Cardiac fibroblast (primary cell): ENCODE measurements around the gene SYNDIG1.
A peak's percentile ranks its signal among the peaks of the same experiment; 100 is the strongest.

Source experiments
- DNase-seq, 2 donors: peaks; one replicate each; pipeline versions ENCODE4 v3.0.0 to v3.0.0-alpha.2; 2010; ENCODE audit warnings: low read depth in 2 of 2
- H3K4me3 ChIP-seq, 2 donors: replicated peaks in 1 of 2; 1 replicate in 1 of 2; 2 replicates in 1 of 2; pipeline ENCODE4 v1.5.1; 2011; ENCODE audit warnings: low read depth in 2 of 2, low read length in 2 of 2, mild to moderate bottlenecking in 2 of 2, moderate library complexity in 1 of 2
- TF ChIP-seq, protein P1 (sequence below): IDR thresholded peaks from one replicate; pipeline ENCODE4 v1.5.1; 2011; ENCODE audit warnings: low read depth, mild to moderate bottlenecking, low read length, inconsistent platforms

SYNDIG1 gene

DNA sequence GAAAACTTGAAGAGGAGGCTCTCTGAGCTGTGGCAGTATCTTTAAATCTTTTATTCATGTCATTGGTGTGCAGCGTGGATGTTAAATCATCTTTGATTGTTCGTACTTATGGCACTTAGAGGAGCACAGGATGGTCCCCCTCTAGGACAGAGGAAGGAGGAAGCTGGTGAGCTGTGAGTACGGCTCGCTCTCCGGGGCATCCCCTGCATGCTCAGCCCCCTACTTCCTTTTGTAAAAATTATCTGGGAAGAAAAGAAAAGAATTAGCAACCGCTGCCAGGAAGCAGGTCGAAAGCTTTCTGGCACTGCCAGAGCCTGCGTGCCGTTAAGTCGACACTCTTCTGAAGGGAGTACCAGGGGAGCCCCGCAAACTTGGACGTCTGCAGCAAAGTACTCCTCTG is 158.5 kb downstream of the SYNDIG1 start:
- TF ChIP-seq, protein P1, sequence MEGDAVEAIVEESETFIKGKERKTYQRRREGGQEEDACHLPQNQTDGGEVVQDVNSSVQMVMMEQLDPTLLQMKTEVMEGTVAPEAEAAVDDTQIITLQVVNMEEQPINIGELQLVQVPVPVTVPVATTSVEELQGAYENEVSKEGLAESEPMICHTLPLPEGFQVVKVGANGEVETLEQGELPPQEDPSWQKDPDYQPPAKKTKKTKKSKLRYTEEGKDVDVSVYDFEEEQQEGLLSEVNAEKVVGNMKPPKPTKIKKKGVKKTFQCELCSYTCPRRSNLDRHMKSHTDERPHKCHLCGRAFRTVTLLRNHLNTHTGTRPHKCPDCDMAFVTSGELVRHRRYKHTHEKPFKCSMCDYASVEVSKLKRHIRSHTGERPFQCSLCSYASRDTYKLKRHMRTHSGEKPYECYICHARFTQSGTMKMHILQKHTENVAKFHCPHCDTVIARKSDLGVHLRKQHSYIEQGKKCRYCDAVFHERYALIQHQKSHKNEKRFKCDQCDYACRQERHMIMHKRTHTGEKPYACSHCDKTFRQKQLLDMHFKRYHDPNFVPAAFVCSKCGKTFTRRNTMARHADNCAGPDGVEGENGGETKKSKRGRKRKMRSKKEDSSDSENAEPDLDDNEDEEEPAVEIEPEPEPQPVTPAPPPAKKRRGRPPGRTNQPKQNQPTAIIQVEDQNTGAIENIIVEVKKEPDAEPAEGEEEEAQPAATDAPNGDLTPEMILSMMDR, result no peak
- no peak overlapping the region for H3K4me3 ChIP-seq
- DNase-seq, result no peak

DNA sequence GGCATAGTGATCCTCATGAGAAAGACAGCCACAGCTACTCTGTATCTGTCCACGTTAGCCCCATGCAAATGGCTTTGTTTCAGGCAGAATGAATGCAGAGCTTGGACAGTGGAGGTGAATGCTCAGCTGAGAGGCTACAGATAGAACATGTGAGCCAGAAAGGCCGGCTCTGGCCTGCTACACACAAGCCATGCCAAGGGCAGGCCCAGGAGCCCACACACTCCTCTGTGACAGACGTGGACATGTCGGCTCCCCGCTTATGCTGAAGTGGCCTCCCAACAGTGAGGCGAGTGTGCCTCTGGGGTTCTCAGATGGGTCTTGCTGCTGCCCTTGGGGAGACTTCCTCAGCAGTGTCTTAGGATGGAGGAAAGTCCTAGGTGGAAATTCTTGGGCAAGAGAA is 159.6 kb downstream of the SYNDIG1 start:
- DNase-seq, result no peak

DNA sequence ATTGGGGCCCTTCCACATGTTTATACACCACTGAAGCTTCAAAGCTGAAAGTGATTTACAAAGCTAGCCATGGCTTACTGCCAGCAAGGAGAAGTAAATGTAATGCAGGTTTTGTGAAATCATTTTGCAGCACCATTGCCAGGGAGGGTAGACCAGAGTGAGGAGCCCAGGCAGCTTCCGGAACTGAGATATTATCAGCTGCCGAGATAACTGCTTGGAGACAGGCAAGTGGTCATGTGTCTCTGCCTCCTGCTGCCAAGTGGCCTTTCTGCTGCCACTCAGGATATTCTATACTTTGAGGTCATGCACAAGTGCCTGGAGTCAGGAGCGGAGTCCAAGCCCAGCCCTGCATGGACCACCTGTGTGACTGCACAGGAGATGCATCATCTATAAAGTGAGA is 160.2 kb downstream of the SYNDIG1 start:
- TF ChIP-seq, protein P1, result no peak
- no peak overlapping the region for H3K4me3 ChIP-seq
- DNase-seq, result peak in 1 of 2 donors; percentile 37

More for the DNA sequence above, 159.6 kb downstream of the SYNDIG1 start:
- no peak overlapping the region for H3K4me3 ChIP-seq
- TF ChIP-seq, protein P1, result no peak

DNA sequence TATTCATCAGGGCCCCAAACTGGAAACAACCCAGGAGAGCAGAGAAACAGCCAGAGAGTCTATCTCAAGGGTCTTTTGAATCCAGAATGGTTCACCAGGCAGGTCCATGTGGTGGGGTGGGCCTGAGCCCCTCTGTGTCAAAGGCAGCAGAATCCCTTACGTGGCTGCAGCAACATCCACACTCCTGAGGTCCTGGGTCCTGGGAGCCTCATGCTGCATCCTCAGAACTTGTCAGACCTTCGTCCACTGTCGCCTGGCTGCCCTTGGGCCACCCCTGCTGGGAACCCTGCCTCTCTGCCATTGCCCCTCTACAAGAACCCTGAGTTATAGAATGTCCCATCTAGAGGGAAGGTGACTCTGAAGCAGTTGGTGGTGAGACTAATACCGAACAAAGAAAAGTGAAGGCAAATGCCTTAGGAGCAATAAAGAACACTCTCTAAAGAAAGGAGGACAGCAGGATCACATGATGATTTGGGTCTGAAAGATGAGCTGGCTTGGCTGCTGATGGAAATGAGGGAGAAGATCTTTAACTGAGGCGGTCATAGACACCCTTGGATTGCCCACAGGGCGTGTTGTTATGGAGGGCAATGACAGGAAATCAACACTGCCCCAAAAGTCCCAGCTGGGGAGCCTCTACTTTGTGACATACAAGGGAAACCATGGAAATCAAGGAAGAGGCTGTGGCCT is 161.2 kb downstream of the SYNDIG1 start:
- no peak overlapping the region for H3K4me3 ChIP-seq
- TF ChIP-seq, protein P1, result no peak
- DNase-seq, result no peak

DNA sequence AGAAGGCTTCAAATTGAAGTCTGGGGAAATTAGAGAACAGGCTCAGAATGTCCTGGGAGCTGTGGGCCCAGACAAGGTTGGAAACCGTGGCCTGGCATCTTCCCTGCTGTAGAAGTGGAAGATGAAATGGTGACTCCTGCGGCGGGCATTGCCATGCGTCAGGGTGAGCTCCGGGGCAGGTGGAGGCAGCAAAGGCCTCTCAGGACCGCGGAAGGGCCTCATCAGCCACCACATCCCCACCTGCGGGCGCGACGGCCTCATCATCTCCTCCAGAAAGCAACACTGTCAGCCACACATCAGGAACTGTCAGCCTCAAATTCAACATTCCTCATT is 161.7 kb downstream of the SYNDIG1 start:
- TF ChIP-seq, protein P1, result no peak
- DNase-seq, result no peak
- H3K4me3 ChIP-seq, result no peak overlapping the region

DNA sequence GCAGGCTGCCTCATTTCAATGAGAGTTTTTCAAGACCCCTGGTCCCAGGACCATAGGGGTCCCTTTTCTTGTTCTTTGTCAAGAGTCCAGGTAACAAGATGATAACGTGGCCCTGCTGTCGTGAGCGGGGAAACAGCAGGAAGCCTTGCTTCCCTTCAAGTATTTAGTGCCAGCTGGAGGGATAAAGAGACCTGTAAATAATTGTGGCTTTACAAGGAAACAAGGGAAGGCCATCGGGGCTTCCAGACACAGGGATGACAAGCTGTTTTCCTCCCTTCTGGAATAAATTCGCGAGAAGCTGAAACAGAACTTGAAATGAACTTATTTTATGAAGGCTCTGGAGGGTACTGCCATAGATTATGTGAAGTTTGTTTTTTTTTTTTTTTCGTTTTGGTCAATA is 163.2 kb downstream of the SYNDIG1 start:
- H3K4me3 ChIP-seq, result no peak overlapping the region
- TF ChIP-seq, protein P1, result no peak

DNA sequence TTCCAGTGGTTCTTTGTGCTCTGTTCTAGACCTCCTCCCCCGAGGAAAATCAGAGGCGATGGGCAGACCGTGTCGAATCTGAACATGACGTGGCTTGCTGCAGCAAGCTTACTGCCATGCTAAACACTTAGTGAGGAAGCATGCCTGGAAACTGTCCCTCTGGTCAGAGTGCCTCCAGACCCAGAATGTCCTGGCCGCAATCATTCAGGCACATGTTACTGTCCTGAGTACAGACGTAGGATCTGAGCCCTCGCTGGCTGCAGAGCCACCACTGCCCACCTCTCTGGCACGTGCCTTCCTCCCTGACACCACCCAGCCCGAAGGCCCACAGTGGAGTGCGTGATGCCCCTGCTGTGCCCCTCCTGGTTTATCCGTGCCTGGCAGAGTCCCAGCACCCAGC is 163.6 kb downstream of the SYNDIG1 start:
- H3K4me3 ChIP-seq, result no peak overlapping the region
- TF ChIP-seq, protein P1, result no peak
- DNase-seq, result no peak

More for the DNA sequence above, 163.2 kb downstream of the SYNDIG1 start:
- DNase-seq, result no peak
